Stimulated activated CD4-positive, alpha-beta T cell treated with anti-CD3 and anti-CD28 coated beads, Interleukin-12 subunit alpha, Interleukin-12 subunit beta, amount 100 ng/mL, for 24 hours (primary cell): ENCODE data around the gene CALU.

Experiments
- DNase-seq, 2 experiments: peaks; one replicate each; pipeline ENCODE4 v3.0.0-alpha.2; 2020; ENCODE audit warnings: low read depth in 2 of 2

CALU gene

DNA sequence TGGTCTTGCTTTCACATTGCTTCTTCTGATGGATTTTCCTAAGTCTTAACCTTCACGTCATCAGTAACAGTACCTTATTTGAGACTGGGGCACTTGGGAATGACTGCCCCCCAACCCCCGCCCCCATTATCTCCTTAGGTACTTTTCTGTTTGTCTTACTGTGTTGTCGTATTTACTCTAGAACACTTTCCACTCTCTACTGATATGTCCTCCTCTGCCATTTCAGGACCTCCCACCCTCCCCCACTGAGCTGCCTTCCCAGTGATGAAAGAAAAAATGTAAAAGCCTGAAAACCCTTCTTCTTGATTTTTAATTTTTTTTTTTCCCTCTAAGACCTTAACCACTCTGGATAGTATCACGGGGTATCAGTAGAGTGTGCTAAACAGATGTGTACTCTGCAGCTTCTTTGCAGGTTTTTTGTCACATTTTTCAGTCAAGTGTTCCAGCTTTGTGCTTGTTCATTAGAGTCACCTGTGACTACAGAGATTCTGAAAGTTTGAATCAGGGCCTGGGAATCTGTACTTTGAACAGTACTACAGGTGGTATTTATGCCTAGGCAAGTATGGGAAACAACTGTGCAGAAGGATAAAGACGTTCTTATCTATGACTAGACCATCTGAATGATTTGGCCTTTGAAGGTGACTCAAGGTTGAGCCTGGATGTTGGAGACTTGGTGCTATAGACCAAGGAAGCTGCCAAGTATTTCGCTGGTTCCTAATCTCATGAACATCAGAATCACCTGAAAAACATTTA is 8.3 kb downstream of the CALU start:
- DNase-seq, result no peak

DNA sequence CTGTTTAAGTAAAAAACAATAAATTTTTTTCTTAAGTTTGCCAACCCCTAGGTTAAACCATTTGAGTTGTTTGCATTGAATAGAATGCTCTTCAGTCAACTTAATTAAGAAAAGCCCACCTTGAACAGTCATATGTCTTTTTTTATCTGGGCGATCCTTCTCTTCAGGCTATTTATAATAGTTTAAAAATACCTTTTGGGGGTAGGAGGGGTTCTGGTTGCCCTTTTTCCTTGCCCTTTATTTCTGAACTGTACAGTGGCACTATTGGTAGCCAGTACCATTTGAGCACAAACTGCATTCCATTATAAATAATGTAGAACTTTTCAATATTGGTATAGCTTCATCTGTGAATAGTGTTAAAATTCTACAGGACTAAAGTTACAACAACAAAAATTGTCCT is 13.1 kb downstream of the CALU start:
- no peak for DNase-seq

DNA sequence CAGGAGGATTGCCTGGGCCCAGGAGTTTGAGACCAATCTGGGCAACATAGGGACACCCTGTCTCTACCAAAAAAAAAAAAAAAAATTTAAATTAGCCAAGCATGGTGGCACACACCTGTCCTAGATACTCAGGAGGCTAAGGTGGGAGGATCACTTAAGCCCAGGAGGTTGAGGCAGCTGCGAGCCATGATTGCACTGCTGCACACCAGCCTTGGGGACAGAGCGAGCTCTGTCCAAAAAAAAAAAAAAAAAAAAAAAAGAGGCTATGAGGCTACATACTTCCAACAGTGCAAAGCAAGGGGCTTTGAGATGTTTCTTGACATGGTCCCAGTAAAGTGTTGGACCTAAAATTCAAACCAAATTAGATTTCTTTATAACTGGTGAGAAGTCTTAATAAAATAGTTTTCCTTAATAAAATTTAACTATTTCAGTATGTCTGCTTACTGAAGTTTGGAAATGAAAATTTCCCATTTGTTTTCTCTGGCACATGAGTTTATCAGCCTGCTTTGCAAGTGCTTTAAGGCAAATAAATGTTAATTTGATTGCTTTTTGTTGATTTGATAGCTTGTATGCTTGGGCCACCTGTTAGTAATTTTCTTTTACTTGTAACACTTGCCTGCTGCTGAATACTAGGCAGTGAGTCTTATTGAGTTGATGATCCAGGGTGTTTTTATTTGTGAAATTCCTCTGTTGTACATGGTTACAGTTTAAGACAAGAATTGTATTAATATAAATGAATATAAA is 16.1 kb downstream of the CALU start:
- DNase-seq, result no peak

DNA sequence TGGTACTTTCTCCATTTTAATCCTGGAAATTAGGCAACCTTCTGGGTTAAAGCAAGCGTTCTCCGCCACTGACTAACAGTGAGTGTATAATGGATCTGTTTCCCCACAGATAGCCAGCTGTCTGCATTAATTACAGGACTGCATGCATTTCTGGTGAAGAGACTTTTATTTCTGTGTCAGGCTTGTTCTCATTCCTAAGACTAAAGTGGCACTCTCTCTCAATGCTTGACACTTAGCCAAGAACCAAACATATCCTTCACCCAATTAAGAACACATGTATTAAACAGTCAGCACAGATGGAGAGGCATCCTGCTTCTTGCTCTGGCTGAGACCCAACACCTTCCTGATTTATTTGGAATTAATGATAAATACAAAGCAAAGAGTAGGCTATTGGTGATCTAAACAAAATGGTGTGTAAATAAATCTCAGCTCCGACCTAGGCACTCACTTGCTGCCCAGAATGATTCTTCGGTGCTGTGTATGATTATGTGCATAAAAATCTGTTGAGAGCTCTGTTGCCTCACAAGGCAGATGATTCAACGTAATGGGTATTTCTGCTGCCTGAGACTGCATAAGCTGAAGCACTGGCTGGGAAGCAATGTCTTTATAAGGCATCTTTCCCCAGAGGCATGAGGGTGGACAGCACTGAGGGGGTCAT is 16.8 kb downstream of the CALU start:
- DNase-seq, result no peak

DNA sequence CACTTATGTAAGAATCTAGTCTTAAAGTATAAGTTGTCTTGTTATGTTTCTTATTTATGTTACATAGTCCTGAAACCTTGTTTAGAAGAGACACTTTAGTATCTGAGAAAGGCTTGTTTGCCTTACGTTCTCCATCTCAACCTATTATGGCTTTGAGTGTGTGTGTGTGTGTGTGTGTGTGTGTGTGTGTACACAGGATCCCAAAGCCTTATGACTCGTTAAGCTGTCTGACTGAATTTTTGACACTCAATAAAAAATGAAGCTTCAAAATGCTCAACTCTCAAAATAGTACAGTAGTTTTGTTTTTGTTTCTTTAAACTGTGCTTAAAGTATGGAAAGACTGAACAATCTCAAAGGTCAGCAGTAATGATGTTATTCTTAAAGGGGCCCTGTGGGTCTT is 18.0 kb downstream of the CALU start:
- no peak for DNase-seq

DNA sequence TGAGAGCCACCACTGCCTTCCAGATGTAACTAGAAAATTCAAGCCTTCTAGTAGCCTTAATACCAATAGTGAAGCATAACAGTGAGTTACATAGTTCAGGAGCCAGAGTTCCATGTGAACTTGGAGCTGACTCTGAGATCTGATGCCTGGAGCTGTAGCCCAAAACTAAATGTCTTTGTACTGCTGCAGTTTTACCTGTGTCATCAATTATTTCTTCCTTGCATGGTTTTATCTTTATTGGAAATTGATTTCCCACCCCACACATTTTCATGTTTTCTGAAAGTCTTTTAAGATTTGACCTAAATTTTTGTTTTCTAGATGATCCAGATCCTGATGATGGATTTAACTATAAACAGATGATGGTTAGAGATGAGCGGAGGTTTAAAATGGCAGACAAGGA is 19.4 kb downstream of the CALU start:
- no peak for DNase-seq

DNA sequence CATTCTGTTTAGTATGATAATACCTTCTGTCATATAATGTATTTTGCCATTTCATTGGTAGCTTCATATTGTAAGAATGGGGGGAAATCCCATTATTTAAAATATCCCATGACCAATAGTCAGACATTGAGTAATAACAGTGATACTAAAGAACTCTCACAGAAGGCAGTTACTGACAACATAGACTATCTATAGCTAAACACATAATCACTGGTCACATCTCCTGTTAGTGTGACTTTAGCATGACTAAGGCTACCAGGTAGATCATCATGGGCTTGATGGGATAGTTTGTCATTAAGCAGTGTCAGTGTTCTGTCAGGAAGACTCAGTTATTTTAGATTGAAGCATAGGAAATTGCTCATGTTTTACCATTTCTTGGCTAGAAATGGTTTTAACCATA is 20.1 kb downstream of the CALU start:
- no peak for DNase-seq

DNA sequence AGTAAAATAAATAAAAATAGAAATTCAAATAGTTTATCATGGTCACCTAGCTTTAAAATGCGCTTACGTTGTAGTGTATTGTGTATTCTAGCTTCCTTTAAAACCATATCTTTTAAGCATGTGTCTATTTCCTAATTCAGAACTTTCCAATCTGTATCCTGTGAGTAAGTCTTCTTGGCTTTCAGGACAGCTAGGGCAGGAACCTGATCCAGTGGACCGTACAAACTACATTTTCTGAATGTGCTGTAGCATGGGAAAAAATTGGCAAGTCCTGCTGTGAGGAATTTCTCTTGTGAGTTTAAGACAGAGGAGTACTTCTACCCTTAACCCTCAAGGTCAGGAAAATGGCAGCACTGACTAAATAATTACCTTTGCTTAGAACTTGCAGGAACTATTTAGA is 24.4 kb downstream of the CALU start:
- no peak for DNase-seq

DNA sequence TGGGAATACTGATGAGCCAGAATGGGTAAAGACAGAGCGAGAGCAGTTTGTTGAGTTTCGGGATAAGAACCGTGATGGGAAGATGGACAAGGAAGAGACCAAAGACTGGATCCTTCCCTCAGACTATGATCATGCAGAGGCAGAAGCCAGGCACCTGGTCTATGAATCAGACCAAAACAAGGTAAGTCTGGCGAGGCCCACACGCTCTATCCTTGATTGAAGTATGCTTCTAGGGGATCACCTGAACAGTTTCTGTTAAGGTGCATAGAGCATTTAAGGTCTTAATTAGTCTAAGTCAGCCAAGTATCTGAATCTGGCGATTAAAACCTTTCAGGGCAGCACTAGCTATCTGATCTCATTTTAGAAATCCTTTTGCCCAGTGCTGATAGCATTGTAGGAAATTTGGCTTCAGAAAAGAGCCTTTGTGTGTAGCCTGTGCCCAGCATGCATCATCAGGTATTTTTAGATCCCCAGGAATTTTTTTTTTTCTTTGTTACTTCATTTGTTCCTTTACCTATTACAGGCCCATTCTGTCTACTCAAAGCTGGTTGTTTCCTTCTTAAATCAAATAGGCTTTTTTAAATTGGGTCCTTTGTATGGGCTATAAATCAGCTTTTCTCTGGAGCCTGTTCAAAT is 28.4 kb downstream of the CALU start:
- DNase-seq, result no peak

DNA sequence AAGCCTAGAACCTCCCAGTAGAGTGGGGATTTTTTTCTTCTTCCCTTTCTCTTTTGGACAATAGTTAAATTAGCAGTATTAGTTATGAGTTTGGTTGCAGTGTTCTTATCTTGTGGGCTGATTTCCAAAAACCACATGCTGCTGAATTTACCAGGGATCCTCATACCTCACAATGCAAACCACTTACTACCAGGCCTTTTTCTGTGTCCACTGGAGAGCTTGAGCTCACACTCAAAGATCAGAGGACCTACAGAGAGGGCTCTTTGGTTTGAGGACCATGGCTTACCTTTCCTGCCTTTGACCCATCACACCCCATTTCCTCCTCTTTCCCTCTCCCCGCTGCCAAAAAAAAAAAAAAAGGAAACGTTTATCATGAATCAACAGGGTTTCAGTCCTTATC is 31.1 kb downstream of the CALU start:
- no peak for DNase-seq

DNA sequence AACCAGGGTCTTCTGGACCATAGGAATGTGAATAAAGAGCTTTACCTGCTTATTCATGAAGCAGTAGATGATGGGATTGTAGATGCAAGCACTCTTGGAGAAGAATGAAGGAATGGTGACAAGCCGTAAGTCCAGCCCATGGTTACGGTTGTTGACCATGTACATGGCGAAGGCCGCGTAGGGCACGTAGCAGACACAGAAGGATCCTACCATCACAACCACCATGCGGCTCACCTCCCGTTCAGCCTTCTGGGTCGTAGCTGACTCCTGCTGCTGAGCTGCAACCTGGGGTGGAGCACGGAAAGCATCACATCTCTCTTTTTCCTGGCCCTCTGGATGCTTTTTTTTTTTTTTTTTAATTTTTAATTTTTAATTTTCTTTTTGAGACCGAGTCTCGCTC is 34.4 kb downstream of the CALU start:
- no peak for DNase-seq

DNA sequence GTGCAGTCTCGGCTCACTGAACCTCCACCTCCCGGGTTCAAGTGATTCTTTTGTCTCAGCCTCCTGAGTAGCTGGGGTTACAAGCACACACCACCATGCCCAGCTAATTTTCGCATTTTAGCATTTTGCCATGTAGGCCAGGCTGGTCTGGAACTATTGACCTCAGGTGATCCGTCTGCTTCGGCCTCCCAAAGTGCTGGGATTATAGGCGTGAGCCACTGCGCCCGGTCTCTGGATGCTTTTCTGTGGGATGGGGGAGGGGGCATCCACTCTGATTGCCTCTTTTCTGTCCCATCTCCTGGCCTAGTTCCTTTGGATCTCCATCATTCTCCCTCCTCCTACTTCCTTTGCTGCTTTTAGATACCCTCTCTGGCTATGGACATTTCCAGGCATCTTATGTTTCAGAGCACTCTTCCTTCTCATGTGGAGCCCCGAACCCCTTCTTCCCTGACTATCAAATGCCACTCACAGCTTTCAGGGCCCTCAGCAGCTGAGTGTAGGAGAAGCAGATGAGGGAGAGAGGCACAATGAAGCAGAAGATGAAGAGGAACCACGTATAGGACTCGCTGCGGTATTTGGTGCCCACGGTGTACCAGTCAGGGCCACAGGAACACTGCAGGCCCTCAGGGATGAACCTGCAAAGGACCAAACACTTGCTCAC is 35.0 kb downstream of the CALU start:
- DNase-seq, result no peak

DNA sequence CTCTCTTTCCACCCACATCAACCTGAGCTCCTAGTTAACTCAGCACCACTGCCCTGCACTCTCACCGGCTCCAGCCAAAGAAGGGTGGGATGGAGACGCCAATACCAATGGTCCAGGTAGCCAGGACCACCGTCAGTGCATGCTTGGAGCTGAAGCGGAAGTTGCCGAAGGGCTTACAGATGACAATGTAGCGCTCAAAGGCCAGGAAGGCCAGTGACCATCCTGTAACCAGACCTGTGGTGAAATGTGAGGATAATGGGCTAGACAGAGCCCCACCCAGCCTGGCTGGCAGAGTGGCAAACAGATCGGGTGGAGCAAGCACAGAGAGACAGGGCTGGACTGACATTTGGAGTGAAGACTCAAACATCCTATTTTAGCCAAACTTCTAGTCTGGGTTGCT is 35.8 kb downstream of the CALU start:
- DNase-seq, result no peak

DNA sequence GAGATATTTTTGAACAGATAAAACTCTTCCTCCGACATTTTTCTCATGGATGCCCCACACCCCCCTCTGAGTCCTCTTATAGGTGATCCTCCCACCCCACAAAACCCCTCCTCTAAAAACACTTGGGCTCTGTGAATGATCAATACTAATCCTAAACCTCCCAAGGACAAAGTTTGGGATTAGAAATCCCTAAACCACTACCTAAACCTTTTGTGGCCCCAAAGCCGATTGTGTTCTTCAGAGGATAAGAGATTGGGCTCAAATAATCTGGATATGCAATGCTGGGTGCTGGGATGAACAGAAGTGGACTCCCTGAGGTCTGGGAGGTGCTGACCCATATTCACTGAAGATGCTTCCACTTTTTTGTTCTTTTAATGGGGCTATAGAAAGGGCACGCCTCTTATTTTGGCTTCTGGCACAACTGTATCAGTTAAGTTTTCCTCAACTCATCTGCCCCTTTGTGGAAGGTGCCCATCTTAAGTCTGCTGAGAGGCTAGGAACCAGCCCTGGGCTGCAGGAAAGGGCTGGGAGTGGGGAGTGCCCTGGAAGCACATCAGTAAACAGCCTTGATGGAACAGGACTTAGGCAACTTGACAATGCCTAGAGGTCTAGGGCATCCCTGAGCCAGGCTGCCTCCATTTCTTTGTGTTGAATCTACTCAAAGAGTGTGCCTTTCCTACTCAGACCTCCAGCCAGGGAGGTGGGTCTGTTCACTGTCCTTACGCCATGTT is 36.8 kb downstream of the CALU start, which contains the start of gene OPN1SW:
OPN1SW (minus strand) TSS at position 51 of the 731 bp plus-strand sequence; CDS start at position 38, 13 bp downstream.
- no peak for DNase-seq

DNA sequence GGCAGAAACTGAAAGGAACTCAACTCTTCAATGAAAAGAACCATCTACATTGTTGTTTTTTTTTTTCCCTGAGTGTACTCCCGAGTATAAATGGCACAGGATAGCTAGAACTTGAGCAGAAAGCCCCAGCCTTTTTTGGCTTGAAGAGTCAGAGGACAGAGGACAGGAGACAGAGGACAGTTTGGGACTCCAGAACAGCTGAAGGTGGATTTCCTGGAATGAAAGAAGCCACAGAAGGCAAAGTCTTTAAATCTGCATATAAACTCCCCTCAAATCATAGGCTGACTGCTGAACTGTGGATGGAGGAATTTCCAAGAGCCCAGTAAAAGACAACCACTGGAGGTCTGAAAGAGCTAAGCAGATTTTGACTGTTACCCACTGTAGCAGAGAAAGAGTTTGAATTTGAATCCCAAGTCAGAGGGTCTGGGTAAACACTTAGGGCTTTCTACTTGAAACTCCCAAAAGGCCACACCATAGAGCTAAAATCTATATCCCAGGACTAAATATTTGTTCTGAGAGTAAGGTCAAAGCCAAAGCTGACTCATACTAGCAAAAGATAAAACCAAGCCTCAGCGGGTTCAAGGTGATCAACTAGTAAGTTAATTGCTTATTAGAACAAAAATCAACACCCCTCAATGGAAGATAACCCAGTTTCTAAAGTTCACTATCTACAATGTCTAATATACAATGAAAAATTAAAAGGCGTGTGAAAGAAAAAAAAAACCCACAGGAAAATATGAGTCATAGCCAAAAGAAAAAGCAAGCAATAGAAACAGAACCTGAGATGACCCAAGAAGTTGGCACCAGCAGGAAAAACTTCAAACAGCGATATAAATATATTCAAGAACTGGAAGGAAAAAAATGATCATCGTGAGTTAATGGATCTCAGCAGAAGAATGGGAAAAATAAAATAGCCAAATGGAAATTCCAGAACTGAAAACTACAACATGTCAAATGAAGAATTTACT is 38.3 kb downstream of the CALU start:
- no peak for DNase-seq

DNA sequence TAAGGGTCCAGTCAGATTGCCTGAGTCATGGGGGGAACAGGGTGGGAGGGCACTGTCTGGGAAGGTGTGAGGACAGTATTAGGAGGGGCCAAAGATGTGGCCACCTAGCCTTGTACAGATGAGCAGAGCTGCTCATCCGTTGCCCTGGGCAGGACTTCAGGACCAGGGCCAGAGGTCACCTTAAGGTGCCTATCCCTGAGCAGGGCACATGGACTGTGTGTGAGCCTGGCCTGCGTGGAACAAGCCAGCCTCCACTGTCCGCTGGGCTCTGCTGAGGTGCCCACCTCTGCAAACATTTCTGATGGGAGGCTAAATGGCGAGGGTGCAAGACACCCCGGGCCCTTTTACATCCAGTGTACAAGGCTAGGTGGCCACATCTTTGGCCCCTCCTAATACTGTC is 39.8 kb downstream of the CALU start:
- no peak for DNase-seq

DNA sequence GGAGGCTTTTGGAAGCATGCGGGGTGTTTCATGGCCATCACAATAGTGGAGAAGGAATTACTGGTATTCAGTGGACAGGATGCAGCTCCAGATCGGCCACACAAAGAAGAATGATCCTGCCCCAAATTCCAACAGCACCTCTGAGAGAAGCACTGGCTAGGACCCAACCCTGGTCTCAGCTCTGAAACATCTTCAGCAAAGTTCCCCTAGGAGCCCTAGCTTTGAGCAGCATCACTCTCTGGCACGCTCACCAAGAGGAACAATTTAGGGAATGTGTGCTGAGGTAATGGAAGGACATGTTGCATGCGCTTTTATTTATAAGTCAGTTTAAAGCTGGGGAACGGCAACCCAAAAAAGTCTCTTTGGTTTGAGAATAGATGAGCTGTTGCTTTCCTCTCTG is 42.0 kb downstream of the CALU start:
- DNase-seq, result no peak

DNA sequence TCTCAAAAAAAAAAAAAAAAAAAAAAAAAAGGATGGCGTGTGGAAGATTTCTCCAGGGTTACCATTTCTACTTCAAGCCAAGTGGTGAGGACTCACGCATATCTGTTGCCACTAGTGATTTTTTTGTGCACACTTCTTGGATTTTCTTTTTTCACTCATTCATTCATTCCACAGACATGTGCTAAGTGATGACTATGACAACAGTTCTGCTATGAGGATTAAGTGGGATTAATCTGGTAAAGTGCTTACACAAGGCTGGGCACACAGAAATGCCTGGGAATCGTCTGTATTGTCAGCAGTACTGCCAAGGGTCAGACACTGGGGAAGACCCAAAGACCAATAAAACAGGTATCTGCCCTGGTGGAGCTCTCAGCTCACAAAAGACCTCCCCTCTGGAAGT is 42.7 kb downstream of the CALU start:
- no peak for DNase-seq

DNA sequence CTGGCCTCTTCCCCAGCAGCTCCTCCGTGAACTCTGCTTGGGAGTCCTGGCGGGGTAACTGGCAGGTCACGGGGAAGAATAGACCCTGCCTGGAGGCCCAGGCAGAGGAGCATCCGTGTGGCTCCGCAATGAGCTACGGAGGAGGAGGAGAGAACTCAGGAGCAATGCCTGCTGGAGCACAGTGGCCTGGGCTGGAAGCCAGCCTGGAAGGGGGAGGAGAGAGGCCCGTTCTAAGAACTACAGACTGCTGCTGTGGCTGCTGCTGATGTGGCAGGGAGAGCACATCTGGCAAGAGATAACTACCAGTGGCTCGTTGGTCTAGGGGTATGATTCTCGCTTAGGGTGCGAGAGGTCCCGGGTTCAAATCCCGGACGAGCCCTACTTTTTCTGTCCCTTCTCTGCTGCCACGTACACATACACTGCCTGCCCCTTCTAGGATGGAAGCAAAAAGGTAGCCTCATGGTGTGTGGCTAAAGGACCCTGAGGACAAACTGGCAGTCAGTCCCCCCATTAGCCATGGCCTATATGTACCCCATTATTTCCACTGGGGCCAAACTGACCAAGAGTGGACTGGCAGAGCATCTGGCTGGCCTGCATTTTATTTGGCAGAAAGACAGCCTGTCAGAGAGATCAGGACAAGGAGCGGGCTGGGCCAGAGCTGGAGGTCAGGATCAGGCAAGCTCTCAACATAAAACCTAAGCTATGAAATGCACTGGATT is 44.1 kb downstream of the CALU start:
- DNase-seq, result no peak
